ENCODE data around the gene ACAP2. TPM values are rescaled to one million over a fixed set of nuclear protein-coding genes. Genes with fewer than 3 reads are reported as not detected.

The ACAP2 gene
- total and polyA plus RNA-seq, 2 experiments from 2014 or later = 45.6 to 104 TPM

DNA sequence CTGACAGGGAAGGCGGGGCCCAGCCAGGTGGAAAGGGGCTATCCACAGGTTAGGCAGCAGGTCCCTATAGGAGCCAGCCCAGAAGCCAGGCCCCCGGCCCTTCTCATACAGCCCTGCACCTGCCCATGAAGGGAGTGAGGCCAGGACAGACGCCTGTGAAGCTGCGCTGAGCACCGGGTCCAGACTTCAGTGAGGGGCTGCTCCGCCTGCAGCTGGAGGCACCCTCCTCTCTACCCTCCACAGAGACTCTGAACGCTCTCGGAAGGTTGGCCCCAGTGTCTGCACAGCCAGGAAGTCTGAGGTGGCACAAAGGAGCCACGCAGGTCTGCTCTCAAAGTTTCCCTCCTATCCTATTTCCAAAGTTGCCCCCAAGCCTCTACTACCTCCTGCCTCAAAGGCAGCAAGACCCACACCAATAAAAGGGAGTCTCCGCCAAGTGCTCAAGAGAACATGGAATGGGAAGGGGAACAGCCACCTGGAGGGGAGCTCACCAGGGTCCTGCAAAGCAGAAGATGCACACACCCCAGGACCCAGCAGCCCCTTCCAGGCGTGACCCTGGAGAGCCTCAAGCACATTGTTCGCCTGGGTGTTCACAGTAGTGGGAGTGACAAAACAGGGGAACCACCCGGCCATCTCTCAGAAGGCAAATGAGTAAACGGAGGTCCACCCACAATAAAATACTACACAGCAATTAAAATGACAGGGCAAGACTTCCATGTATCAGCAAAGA is 191.3 kb downstream of the ACAP2 start:
- Histone ChIP-seq H3K9me2 (ENCODE audit: insufficient read depth) (no peaks in the 10 kb centered on the region), H3K4me1 (ENCODE audit: insufficient read depth) (peaks cover 12% of the 10 kb centered on the region), H4K20me1 (replicated peaks; ENCODE audit: insufficient read depth) (no peaks in the 10 kb centered on the region; the same call in 1 of the 2 replicates), H2AFZ (no peak overlapping the region), H3K4me3 (no peak overlapping the region), H3K4me2 (no peak overlapping the region; the same call in 1 of the 2 replicates), H3K27ac (ENCODE audit: low read depth) (no peak overlapping the region), H3K27me3 (ENCODE audit: insufficient read depth) (no peaks in the 10 kb centered on the region), H3F3A (replicated peaks; ENCODE audit: low read depth) (no peaks in the 10 kb centered on the region), H3K79me2 (replicated peaks; ENCODE audit: insufficient read depth) (peaks cover 97% of the 10 kb centered on the region), H3K36me3 (ENCODE audit: insufficient read depth) (no peaks in the 10 kb centered on the region)
- DNase-seq (ENCODE audit: low spot score) (no peak), ATAC-seq (peak; percentile 4; the same call in 1 of the 3 replicates)
- no peak for TF ChIP-seq EZH2phosphoT487 (IDR thresholded peaks at IDR 0.05; ENCODE audit: unreplicated experiment)
- TF ChIP-seq JUNB (IDR thresholded peaks at IDR 0.05; ENCODE audit: unreplicated experiment) = no peak
- no peak for TF ChIP-seq ZNF331 (CRISPR knock-in tag; IDR thresholded peaks at IDR 0.05; ENCODE audit: low read depth)
- TF ChIP-seq, protein P1, sequence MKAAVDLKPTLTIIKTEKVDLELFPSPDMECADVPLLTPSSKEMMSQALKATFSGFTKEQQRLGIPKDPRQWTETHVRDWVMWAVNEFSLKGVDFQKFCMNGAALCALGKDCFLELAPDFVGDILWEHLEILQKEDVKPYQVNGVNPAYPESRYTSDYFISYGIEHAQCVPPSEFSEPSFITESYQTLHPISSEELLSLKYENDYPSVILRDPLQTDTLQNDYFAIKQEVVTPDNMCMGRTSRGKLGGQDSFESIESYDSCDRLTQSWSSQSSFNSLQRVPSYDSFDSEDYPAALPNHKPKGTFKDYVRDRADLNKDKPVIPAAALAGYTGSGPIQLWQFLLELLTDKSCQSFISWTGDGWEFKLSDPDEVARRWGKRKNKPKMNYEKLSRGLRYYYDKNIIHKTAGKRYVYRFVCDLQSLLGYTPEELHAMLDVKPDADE (IDR thresholded peaks at IDR 0.05) = no peak
- TF ChIP-seq STAT1 (IDR thresholded peaks at IDR 0.05; ENCODE audit: unreplicated experiment) = no peak
- Mint-ChIP-seq H3K4me3 (0 out of 3 replicates have a peak overlapping the region, but pooled peaks have one; percentile 27), H3K9me3 (no peaks in the 10 kb centered on the region), H3K27me3 (ENCODE audit: insufficient read depth, low read depth, poor library complexity) (peaks cover 8% of the 10 kb centered on the region), H3K36me3 (ENCODE audit: low read depth) (peaks cover 18% of the 10 kb centered on the region), H3K27ac (no peak overlapping the region), H3K4me1 (peaks cover 61% of the 10 kb centered on the region)

DNA sequence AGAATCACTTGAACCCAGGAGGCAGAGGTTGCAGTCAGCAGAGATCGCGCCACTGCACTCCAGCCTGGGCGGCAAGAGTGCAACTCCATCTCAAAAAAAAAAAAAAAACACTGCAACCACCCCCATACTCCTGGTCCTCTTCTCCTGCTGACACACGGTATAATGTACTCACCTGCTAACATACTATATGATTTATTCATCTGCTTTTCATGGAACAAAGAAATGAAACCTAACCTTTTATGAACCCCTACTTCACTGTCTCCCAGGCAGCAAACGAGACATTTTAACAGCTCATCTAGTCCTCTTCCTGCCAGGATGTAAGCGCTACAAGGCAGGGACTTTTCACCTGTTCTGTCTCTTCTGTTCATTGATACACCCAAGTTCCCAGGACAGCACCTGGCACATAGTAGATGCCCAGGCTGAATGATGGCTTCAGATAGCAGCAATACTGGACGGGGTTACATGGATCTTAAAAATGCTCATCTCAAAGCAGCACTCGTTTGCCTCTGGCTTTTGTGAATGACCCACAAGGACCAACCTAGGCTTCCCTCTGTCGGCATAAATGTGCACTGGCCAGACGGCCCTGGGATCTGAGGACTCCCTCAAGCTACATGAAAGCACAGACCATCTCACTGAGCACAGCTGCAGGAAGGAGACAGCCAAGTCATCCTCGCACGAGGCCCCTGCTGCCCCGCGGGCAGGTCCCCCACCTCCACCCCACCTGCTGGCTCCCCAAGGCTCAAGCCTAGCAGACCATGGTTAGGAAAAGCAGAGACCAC is 192.2 kb downstream of the ACAP2 start:
- Histone ChIP-seq H3K36me3 (ENCODE audit: insufficient read depth) (no peaks in the 10 kb centered on the region), H3K27ac (ENCODE audit: low read depth) (no peak overlapping the region), H4K20me1 (replicated peaks; ENCODE audit: insufficient read depth) (no peaks in the 10 kb centered on the region; the same call in 1 of the 2 replicates), H3F3A (replicated peaks; ENCODE audit: low read depth) (no peaks in the 10 kb centered on the region), H3K79me2 (replicated peaks; ENCODE audit: insufficient read depth) (peaks cover 97% of the 10 kb centered on the region), H3K4me3 (no peak overlapping the region), H3K4me2 (no peak overlapping the region; the same call in 1 of the 2 replicates), H3K4me1 (ENCODE audit: insufficient read depth) (peaks cover 12% of the 10 kb centered on the region), H3K9me2 (ENCODE audit: insufficient read depth) (no peaks in the 10 kb centered on the region), H3K27me3 (ENCODE audit: insufficient read depth) (no peaks in the 10 kb centered on the region), H2AFZ (no peak overlapping the region)
- peaks cover 25% of the 10 kb centered on the region for H3K36me3 Mint-ChIP-seq (ENCODE audit: low read depth)
- no peak overlapping the region for H3K4me3 Mint-ChIP-seq
- TF ChIP-seq, protein P2, sequence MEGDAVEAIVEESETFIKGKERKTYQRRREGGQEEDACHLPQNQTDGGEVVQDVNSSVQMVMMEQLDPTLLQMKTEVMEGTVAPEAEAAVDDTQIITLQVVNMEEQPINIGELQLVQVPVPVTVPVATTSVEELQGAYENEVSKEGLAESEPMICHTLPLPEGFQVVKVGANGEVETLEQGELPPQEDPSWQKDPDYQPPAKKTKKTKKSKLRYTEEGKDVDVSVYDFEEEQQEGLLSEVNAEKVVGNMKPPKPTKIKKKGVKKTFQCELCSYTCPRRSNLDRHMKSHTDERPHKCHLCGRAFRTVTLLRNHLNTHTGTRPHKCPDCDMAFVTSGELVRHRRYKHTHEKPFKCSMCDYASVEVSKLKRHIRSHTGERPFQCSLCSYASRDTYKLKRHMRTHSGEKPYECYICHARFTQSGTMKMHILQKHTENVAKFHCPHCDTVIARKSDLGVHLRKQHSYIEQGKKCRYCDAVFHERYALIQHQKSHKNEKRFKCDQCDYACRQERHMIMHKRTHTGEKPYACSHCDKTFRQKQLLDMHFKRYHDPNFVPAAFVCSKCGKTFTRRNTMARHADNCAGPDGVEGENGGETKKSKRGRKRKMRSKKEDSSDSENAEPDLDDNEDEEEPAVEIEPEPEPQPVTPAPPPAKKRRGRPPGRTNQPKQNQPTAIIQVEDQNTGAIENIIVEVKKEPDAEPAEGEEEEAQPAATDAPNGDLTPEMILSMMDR (conservative IDR thresholded peaks at IDR 0.05; ENCODE audit: low read depth in 2 of 2) = no peak; a peak in 1 of 4 replicates
- TF ChIP-seq, protein P1 (IDR thresholded peaks at IDR 0.05) = no peak
- no peak for TF ChIP-seq STAT1 (IDR thresholded peaks at IDR 0.05; ENCODE audit: unreplicated experiment)
- ATAC-seq = no peak
- H3K9me3 Mint-ChIP-seq = no peaks in the 10 kb centered on the region
- peaks cover 7% of the 10 kb centered on the region for H3K27me3 Mint-ChIP-seq (ENCODE audit: insufficient read depth, low read depth, poor library complexity)
- peaks cover 54% of the 10 kb centered on the region for H3K4me1 Mint-ChIP-seq
- no peak overlapping the region; the same call in 1 of the 2 replicates for H3K27ac Mint-ChIP-seq
- DNase-seq (ENCODE audit: low spot score) = no peak
